Measurements from ENCODE around the gene BACH1.

The BACH1 gene

DNA sequence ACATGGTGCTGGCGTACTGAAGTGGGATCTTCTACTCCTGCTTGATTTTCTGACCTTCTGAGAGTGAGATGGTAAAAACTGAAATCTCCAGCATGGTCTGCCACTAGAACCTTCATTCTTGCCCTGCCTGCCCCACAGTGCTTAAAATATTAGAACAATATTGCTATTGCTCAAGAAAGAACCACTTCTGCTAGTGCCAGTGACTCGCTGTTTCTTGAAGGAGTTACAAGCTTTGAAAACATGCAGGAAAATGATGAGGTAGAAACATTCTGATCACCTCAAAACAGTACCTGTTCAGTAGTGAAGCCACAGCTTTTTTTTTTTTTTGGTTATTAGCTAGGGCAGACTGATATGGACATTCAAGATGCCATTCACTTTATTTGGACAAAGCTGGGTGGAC lies 95.3 kb downstream of the BACH1 start:
- DNase-seq (ENCODE audit: low read depth) = no peak
- TF ChIP-seq, protein P1, sequence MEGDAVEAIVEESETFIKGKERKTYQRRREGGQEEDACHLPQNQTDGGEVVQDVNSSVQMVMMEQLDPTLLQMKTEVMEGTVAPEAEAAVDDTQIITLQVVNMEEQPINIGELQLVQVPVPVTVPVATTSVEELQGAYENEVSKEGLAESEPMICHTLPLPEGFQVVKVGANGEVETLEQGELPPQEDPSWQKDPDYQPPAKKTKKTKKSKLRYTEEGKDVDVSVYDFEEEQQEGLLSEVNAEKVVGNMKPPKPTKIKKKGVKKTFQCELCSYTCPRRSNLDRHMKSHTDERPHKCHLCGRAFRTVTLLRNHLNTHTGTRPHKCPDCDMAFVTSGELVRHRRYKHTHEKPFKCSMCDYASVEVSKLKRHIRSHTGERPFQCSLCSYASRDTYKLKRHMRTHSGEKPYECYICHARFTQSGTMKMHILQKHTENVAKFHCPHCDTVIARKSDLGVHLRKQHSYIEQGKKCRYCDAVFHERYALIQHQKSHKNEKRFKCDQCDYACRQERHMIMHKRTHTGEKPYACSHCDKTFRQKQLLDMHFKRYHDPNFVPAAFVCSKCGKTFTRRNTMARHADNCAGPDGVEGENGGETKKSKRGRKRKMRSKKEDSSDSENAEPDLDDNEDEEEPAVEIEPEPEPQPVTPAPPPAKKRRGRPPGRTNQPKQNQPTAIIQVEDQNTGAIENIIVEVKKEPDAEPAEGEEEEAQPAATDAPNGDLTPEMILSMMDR (conservative IDR thresholded peaks at IDR 0.05; ENCODE audit: low read length) = no peak

More for the DNA sequence above, 95.3 kb downstream of the BACH1 start:
- no peak overlapping the region for H3K4me3 ChIP-seq (ENCODE audit: low read length)
